KBM-7 (cell line): ENCODE data around the gene FOXK2.

ENCODE experiments used
- DNase-seq: peaks from one replicate; pipeline ENCODE4 v3.0.0-alpha.2; 2015
- in situ Hi-C: fragments of 300-500 bp; cut with MboI; formaldehyde crosslinking; loops from 2 replicates; pipeline ENCODE4 v1.14.3; 2020; ENCODE audit warnings: low sequenced_read_pairs, low pct_unique_long_range_greater_than_20kb, mixed read lengths

The FOXK2 gene

GRCh38 chr17:82594571-82594970 is 75.0 kb downstream of the FOXK2 start:
- in situ Hi-C loops, result loop anchor here (25.0 kb wide), 1 partner anchor 107 kb away; no protein-coding TSS in a partner anchor
- DNase-seq, result no peak

GRCh38 chr17:82595893-82596292 is 76.4 kb downstream of the FOXK2 start:
- in situ Hi-C loops, result loop anchor here (25.0 kb wide), 1 partner anchor 109 kb away; no protein-coding TSS in a partner anchor
- no peak for DNase-seq

- no peak for DNase-seq
- in situ Hi-C loops, result loop anchor here (25.0 kb wide), 1 partner anchor 109 kb away; no protein-coding TSS in a partner anchor
These were observed 76.8 kb downstream of the FOXK2 start for GRCh38 chr17:82596296-82596695.

GRCh38 chr17:82596837-82597672 is 77.5 kb downstream of the FOXK2 start:
- in situ Hi-C loops, result loop anchor here (25.0 kb wide), 1 partner anchor 110 kb away; no protein-coding TSS in a partner anchor
- DNase-seq, result no peak

GRCh38 chr17:82598256-82599119 is 79.0 kb downstream of the FOXK2 start:
- DNase-seq, result no peak
- in situ Hi-C loops, result loop anchor here (25.0 kb wide), 1 partner anchor 111 kb away; no protein-coding TSS in a partner anchor

GRCh38 chr17:82599674-82600661 is 80.4 kb downstream of the FOXK2 start:
- in situ Hi-C loops, result loop anchor here (25.0 kb wide), 1 partner anchor 113 kb away; no protein-coding TSS in a partner anchor
- no peak for DNase-seq

- DNase-seq, result no peak
- in situ Hi-C loops, result no loop called here
These were observed 81.4 kb downstream of the FOXK2 start for GRCh38 chr17:82600731-82601446.

- no peak for DNase-seq
- in situ Hi-C loops, result no loop called here
These were observed 82.0 kb downstream of the FOXK2 start for GRCh38 chr17:82601447-82602000.

- DNase-seq, result no peak
- in situ Hi-C loops, result no loop called here
These were observed 83.0 kb downstream of the FOXK2 start for GRCh38 chr17:82602487-82602886.

- in situ Hi-C loops, result no loop called here
- no peak for DNase-seq
These were observed 83.6 kb downstream of the FOXK2 start for GRCh38 chr17:82602986-82603710.

GRCh38 chr17:82603981-82604448 is 84.5 kb downstream of the FOXK2 start:
- peak; percentile 95 for DNase-seq
- in situ Hi-C loops, result no loop called here

GRCh38 chr17:82604532-82604931 is 85.0 kb downstream of the FOXK2 start:
- DNase-seq, result no peak
- in situ Hi-C loops, result no loop called here

- in situ Hi-C loops, result no loop called here
- DNase-seq, result no peak
These were observed 86.5 kb downstream of the FOXK2 start for GRCh38 chr17:82605939-82606600.

GRCh38 chr17:82608816-82609215 is 89.3 kb downstream of the FOXK2 start:
- in situ Hi-C loops, result no loop called here
- no peak for DNase-seq

GRCh38 chr17:82609655-82610054 is 90.1 kb downstream of the FOXK2 start:
- no peak for DNase-seq
- in situ Hi-C loops, result no loop called here
